NCI-H2196 (cell line): ENCODE results near the gene PLD4.
A peak's percentile ranks its signal among the peaks of the same experiment; 100 is the strongest.

Experiments
- DNase-seq: peaks from one replicate; lab custom pipeline; 2025; ENCODE audit not compliant: unreplicated experiment; lab: John Stamatoyannopoulos, UW

The PLD4 gene

DNA sequence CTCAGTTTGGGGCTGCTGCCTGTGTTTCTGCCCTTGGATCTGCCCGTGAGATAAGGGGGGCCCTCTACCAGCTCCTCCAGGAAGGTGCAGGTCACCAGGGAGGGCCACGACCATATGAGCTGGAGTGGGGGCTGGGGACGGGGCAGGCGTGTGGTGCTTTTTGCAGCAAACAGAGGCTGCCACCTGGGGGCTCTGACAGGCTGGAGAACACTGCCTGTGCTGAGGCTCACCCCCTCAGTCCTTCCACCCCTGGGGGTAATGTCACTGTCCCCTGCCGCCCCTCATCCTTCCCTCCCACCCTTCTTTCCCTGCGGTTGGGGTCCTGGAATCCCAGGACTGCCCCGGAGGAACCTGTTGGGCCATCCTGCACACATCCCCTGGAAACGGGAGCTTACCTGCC lies 3.2 kb downstream of the PLD4 start:
- no peak for DNase-seq

DNA sequence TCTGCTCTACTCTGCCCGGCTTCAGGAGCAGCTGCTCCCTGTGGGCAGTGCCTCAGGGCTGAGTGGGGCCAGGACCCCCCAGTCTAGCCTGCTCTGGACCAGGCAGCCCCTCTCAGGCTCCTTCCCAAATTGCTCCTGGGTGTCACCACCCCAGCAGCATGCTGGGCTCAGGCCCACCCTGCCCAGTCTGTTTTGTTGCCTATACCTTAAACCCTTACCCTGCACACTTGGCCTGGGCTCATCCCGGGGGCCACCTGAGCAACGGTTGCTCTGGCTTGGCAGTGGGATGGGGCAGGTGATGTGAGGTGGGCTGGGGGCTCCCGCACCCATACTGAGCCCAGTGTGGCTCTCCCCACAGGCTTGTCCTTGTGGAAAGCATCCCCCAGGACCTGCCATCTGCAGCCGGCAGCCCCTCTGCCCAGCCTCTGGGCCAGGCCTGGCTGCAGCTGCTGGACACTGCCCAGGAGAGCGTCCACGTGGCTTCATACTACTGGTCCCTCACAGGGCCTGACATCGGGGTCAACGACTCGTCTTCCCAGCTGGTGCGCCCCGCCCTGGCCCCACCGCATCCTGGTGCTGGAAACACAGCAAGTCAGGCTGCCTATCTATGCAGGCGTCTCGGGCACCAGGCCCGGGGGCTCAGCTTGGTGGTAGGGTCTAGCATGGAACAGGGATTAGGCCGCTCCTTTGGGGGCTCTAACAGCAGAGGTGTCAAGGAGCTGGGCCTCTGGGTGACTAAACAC lies 3.9 kb downstream of the PLD4 start:
- DNase-seq, result no peak

DNA sequence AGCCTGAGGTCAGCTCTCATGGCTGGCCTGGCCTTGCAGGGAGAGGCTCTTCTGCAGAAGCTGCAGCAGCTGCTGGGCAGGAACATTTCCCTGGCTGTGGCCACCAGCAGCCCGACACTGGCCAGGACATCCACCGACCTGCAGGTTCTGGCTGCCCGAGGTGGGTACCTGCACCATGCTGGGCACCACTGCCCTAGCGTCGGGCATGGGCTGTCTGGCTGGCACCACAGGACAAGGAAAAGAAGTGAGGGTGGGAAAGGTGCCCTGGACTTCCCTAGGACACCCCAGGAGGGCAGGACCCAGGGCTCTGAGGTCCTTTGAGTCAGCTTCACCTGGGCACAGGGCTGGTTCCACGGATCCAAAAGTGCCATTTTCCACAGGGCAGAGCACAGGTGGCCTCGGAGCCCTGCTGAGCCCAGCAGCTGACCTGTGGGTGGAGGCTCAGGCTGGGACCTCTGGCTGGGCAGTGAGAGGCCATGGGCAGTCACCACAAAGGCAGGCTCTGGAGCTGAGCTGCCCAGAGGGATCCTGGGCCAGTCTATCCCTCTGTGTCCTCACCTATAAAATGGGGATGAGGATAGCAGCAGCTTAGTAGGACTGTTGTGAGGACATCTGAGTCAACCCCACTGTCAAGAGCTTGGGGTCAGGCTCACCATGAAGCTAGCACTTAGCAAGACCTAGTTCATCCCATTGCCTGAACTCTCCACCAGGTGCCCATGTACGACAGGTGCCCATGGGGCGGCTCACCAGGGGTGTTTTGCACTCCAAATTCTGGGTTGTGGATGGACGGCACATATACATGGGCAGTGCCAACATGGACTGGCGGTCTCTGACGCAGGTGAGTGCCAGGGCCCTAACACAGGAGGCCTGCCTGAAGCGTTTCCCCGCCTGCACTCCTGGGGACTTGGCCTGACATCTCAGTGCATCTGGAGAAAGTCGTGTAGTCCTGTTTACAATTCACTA lies 4.9 kb downstream of the PLD4 start:
- no peak for DNase-seq

DNA sequence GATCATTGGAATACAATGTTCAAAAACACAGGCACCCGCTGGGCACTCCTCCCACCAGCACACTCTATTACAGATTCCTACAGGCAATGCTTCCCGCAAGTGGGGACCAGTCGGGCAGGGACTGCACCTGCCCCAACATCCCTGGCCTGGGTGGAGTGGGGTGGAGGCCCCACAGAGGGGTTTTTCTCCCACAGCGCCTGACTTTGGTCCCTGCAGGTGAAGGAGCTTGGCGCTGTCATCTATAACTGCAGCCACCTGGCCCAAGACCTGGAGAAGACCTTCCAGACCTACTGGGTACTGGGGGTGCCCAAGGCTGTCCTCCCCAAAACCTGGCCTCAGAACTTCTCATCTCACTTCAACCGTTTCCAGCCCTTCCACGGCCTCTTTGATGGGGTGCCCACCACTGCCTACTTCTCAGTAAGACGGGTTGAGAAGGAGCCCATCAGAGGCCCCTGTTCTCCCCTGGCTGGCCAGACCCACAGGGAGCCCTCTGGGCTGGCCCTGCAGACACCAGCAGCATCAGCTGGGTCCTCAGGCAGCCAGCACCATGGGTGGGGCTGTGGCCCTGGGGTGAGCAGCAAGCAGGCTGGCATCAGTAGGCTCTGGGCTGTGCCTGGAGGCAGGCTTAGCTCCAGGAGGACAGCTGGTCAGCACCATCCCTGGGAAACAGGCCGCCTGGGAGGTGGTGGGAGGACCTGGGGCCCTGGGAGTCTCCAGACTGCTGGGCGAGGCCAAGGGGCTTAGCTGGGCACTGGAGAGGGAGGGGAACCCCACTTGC lies 6.0 kb downstream of the PLD4 start:
- no peak for DNase-seq

- no peak for DNase-seq
Measured at GRCh38 chr14:104931304-104931770, 6.7 kb downstream of the PLD4 start.

DNA sequence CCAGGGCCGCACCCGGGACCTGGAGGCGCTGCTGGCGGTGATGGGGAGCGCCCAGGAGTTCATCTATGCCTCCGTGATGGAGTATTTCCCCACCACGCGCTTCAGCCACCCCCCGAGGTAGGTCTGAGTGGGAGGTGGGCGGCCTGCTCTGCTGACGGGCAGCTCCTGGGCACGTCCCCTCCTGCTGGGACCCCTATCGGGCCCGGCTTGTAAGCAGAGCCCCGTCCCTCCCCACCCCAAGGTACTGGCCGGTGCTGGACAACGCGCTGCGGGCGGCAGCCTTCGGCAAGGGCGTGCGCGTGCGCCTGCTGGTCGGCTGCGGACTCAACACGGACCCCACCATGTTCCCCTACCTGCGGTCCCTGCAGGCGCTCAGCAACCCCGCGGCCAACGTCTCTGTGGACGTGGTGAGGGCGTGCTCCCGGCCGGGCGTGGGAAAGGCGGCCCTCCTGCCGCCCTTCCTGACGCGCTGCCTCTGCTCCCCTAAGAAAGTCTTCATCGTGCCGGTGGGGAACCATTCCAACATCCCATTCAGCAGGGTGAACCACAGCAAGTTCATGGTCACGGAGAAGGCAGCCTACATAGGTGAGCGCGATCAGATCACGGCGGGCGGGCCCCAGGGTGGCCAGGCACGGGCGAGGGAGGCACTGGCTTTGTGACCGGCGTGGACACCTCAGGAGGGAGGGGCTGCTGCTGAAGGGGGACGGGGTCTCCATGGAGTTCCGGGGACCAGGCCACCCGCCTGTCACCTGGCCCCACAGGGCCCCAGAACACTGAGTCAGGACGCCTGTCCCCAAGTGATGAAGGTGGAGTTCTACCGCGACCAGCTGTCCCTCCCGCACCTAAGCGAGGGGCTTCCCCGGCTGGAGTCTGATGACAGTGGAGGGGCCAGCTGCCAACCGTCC lies 7.3 kb downstream of the PLD4 start:
- no peak for DNase-seq

DNA sequence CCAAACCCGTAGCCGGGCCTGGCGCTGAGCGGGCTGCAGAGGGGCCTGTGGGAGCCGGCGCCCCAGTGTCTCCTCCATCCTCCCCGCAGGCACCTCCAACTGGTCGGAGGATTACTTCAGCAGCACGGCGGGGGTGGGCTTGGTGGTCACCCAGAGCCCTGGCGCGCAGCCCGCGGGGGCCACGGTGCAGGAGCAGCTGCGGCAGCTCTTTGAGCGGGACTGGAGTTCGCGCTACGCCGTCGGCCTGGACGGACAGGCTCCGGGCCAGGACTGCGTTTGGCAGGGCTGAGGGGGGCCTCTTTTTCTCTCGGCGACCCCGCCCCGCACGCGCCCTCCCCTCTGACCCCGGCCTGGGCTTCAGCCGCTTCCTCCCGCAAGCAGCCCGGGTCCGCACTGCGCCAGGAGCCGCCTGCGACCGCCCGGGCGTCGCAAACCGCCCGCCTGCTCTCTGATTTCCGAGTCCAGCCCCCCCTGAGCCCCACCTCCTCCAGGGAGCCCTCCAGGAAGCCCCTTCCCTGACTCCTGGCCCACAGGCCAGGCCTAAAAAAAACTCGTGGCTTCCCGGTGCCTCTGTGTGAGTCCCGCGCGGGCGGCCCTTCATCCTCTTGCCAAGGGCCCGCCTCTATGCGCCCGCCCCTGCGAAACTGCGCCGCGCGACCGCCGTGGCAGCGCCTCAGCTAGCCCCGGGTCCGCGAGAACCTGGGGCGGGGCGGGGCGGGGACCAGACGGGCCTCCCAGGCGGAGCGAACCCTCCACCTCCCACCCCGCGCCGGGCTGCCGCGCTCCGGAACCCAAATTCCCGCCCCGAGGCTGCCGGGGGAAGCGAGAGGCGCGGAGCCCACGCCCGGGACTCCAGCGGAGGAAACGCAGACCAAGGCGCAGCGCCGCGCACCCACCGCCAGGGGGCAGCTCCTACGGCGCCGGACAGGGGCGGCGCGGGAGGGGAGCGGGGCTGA lies 8.3 kb downstream of the PLD4 start:
- DNase-seq, result peak; percentile 81

DNA sequence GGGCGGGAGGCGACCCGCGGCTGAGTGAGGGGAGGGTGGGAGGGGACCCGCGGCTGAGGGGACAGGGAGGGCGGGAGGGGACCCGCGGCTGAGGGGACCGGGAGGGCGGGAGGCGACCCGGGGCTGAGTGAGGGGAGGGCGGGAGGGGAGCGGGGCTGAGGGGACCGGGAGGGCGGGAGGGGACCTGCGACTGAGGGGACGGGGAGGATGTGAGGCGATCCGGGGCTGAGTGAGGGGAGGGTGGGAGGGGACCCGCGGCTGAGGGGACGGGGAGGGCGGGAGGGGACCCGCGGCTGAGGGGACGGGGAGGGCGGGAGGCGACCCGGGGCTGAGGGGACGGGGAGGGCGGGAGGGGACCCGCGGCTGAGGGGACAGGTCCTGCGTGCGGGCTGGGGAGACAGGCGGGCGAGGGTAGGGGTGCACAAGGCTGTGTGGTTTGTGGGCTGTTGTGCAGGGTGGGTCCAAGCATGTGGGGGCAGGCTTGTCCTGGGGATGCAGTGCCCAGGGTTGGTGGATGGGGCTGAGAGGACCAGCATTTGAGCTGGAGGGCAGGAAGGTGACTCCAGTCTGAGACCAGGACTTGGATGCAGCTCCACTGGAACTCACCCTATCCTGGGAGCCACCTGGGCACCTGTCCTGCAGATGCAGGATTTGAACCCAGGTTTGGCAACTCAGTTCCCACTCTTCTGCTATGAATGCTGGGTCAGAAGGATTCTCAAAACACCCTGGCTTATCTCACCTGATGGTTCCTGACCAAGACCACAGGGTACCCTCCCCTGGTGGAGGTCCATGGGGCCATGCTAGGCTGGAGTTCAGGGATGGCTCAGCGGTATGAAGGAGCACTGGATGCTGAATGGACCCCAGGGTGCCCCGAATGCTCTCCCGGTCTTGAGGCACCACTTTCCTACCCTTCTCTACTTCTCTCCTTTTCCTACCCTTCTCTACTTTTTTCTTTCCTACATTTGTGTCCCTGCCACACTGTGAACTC lies 9.4 kb downstream of the PLD4 start:
- no peak for DNase-seq

- DNase-seq, result no peak
Measured at GRCh38 chr14:104935026-104935650, 10.5 kb downstream of the PLD4 start.

DNA sequence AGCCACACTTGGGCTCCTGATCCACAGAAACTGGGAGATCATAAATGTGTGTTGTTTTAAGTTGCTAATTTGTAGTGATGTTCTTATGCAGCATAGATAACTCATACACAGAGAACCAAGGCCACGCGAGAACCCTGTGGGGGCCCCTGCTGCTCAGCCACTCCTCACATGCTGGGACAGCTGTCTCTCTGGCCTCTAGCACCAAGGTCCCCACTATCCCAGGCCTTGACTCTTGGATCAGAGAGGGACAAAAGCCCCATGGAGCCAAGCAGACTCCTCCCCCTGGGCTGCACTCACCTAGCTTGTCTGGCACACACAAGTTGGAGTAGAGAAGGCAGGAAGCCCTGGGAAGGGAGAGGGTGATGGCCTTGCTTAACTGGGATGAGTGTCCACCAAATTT lies 11.3 kb downstream of the PLD4 start:
- DNase-seq, result no peak

DNA sequence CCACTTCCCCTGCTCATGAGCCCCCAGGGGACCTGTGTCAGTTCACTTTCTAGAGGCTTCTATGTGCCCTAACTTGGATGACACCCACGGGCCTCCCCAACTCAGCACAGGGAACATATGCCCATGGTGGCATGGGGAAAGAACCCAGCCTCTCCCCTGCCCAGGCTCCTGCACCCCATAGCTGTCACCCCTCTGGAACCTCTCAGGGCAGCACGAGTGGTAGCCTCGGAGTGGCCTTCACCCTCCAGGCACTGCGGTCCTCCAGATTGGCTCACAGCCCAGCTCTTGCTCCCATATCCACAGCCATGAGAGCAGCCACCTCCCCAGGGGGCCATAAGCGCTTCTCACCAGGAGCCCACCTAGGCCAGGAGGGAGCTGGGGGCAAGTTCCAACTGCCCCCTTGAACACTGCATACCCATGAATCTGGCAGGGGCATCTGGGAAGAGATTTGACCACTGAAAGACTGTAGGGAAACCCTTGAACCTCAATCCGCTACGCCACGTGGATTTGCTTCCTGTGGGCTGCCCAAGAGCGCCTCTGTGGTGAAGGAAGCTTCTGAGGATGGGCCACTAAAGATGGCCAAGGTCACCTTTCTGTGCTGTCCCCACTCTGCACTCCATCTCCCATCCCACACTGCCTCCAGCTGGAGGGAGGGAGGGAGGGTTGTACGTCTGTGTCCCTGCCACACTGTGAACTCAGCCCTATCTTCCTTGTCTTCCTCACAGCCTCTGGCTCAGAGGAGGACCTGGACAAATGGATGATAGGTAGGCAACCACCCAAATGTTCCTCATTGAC lies 11.9 kb downstream of the PLD4 start:
- no peak for DNase-seq

- no peak for DNase-seq
Measured at GRCh38 chr14:104937161-104937560, 12.5 kb downstream of the PLD4 start.

DNA sequence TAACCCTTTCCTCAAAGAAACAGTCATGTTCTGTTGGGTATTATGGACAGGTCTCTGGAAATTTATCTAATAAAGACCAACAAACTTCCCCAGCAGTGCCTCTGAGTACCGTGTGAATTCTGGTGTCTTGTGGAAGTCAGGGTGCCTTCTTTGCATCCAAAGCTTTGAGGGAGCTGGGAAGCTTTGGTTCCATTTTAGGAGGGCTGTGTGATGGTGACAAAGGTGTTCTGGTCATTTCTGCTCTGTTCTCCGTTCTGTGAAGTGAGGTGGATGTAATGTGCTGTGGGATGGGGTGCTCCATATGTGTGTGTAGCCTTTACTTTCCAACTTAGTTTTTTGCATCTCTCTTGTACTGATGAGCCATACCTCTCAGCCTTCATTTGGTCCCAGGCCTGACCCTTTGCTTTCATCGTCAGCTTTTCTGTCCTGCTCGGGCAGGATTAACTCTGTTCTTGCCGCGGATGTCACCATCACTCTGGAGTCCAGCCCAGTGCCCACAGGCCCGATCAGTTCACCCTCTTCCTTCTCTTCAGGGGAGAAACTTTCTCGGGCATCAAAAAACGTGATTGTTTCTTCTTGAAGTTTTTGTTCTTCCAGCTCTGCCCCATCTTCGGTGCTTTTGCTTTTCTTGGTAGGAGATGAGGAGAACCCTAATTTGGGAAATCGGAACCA lies 13.2 kb downstream of the PLD4 start:
- DNase-seq, result no peak

GRCh38 chr14:104938436-104938835 lies 13.8 kb downstream of the PLD4 start:
- DNase-seq, result no peak

- no peak for DNase-seq
Measured at GRCh38 chr14:104938960-104939359, 14.3 kb downstream of the PLD4 start.
